Measurements from ENCODE around the gene TSKU. TPM values are rescaled to one million over a fixed set of nuclear protein-coding genes. Genes with fewer than 3 reads are reported as not detected.

The TSKU gene
- total and polyA plus RNA-seq, 9 of the 15 experiments (the other 6 are each of a cell fraction or from before 2014, with no cell fraction given) = 0.60 to 11.9 (median 8.4) TPM

- TF ChIP-seq CBX2 (IDR thresholded peaks at IDR 0.05; ENCODE audit: insufficient read depth, low read length, poor library complexity, severe bottlenecking) (no peak), ILK (tag; IDR thresholded peaks at IDR 0.05; ENCODE audit: borderline replicate concordance, low read depth) (no peak), ZBTB7A (IDR thresholded peaks at IDR 0.05; ENCODE audit: borderline replicate concordance, control insufficient read depth, low read depth, low read length) (peak; percentile 84), CBFA2T3 (IDR thresholded peaks at IDR 0.05) (no peak), MAZ (CRISPR knock-in tag; conservative IDR thresholded peaks at IDR 0.05 in 1 of 2, IDR thresholded peaks at IDR 0.05 in 1 of 2) (peak in 1 of 2 experiments; percentile 21; a peak in 1 of 4 replicates), CTCF (IDR thresholded peaks at IDR 0.05 in 2 of 3, conservative IDR thresholded peaks at IDR 0.05 in 1 of 3; ENCODE audit: insufficient read depth in 2 of 3, low read depth in 1 of 3, low read length in 3 of 3) (peak; percentile 88 to 97 (median 92)), ZNF592 (IDR thresholded peaks at IDR 0.05) (peak; percentile 50; the same call in 1 of the 2 replicates), PHF8 (IDR thresholded peaks at IDR 0.05; ENCODE audit: borderline replicate concordance, low read length) (no peak), NBN (IDR thresholded peaks at IDR 0.05; ENCODE audit: low read depth) (no peak), TFAP4 (CRISPR knock-in tag; IDR thresholded peaks at IDR 0.05; ENCODE audit: borderline replicate concordance) (peak; percentile 18; the same call in 1 of the 2 replicates), EWSR1 (IDR thresholded peaks at IDR 0.05; ENCODE audit: borderline replicate concordance, low read depth, partially characterized antibody) (no peak), ZKSCAN8 (CRISPR knock-in tag; IDR thresholded peaks at IDR 0.05) (no peak), TAF1 (IDR thresholded peaks at IDR 0.05; ENCODE audit: control insufficient read depth, extremely low read depth, insufficient read depth, low read length, severe bottlenecking) (no peak), MCM5 (IDR thresholded peaks at IDR 0.05; ENCODE audit: low read depth) (no peak), FOXK2 (conservative IDR thresholded peaks at IDR 0.05 in 1 of 2, IDR thresholded peaks at IDR 0.05 in 1 of 2; ENCODE audit: low read depth in 2 of 2) (no peak), ZHX1 (conservative IDR thresholded peaks at IDR 0.05; ENCODE audit: low read length) (no peak), NR3C1 (CRISPR knock-in tag; IDR thresholded peaks at IDR 0.05) (no peak), ZNF23 (CRISPR knock-in tag; IDR thresholded peaks at IDR 0.05) (no peak)
Observed at GRCh38 chr11:76838678-76839068, 55.5 kb downstream of the TSKU start (continued).

All from K562 (cell line).